Measurements from ENCODE around the gene PTPRD.

PTPRD gene

GRCh38 chr9:8447601-8448000 lies 2165.2 kb downstream of the PTPRD start:
- in situ Hi-C loops (cut with MboI; ENCODE audit: low sequenced_read_pairs) = no loop called here

- in situ Hi-C loops (cut with MboI; ENCODE audit: low sequenced_read_pairs) = no loop called here
These were observed 2174.9 kb downstream of the PTPRD start for GRCh38 chr9:8437876-8438275.

- in situ Hi-C loops (cut with MboI; ENCODE audit: low sequenced_read_pairs) = no loop called here
These were observed 2175.5 kb downstream of the PTPRD start for GRCh38 chr9:8437259-8437658.

GRCh38 chr9:8436786-8437185 lies 2176.0 kb downstream of the PTPRD start:
- in situ Hi-C loops (cut with MboI; ENCODE audit: low sequenced_read_pairs) = no loop called here

GRCh38 chr9:8434621-8435020 lies 2178.2 kb downstream of the PTPRD start:
- in situ Hi-C loops (cut with MboI; ENCODE audit: low sequenced_read_pairs) = no loop called here

GRCh38 chr9:8432224-8432623 lies 2180.6 kb downstream of the PTPRD start:
- in situ Hi-C loops (cut with MboI; ENCODE audit: low sequenced_read_pairs) = no loop called here

GRCh38 chr9:8431505-8431904 lies 2181.3 kb downstream of the PTPRD start:
- in situ Hi-C loops (cut with MboI; ENCODE audit: low sequenced_read_pairs) = no loop called here

GRCh38 chr9:8430945-8431344 lies 2181.9 kb downstream of the PTPRD start:
- in situ Hi-C loops (cut with MboI; ENCODE audit: low sequenced_read_pairs) = no loop called here

GRCh38 chr9:8429768-8430167 lies 2183.0 kb downstream of the PTPRD start:
- in situ Hi-C loops (cut with MboI; ENCODE audit: low sequenced_read_pairs) = no loop called here

- in situ Hi-C loops (cut with MboI; ENCODE audit: low sequenced_read_pairs) = no loop called here
These were observed 2183.6 kb downstream of the PTPRD start for GRCh38 chr9:8429157-8429556.

- in situ Hi-C loops (cut with MboI; ENCODE audit: low sequenced_read_pairs) = no loop called here
These were observed 2184.4 kb downstream of the PTPRD start for GRCh38 chr9:8428389-8428788.

- in situ Hi-C loops (cut with MboI; ENCODE audit: low sequenced_read_pairs) = no loop called here
These were observed 2187.9 kb downstream of the PTPRD start for GRCh38 chr9:8424786-8425410.

GRCh38 chr9:8420416-8420815 lies 2192.4 kb downstream of the PTPRD start:
- in situ Hi-C loops (cut with MboI; ENCODE audit: low sequenced_read_pairs) = no loop called here

- in situ Hi-C loops (cut with MboI; ENCODE audit: low sequenced_read_pairs) = no loop called here
These were observed 2193.1 kb downstream of the PTPRD start for GRCh38 chr9:8419596-8420275.

- in situ Hi-C loops (cut with MboI; ENCODE audit: low sequenced_read_pairs) = no loop called here
These were observed 2195.5 kb downstream of the PTPRD start for GRCh38 chr9:8417341-8417740.

GRCh38 chr9:8412327-8412726 lies 2200.5 kb downstream of the PTPRD start:
- in situ Hi-C loops (cut with MboI; ENCODE audit: low sequenced_read_pairs) = no loop called here

- in situ Hi-C loops (cut with MboI; ENCODE audit: low sequenced_read_pairs) = no loop called here
These were observed 2204.1 kb downstream of the PTPRD start for GRCh38 chr9:8408575-8409190.

GRCh38 chr9:8401961-8402705 lies 2210.7 kb downstream of the PTPRD start:
- in situ Hi-C loops (cut with MboI; ENCODE audit: low sequenced_read_pairs) = no loop called here

- in situ Hi-C loops (cut with MboI; ENCODE audit: low sequenced_read_pairs) = no loop called here
These were observed 2212.4 kb downstream of the PTPRD start for GRCh38 chr9:8400378-8400777.

- in situ Hi-C loops (cut with MboI; ENCODE audit: low sequenced_read_pairs) = no loop called here
These were observed 2217.8 kb downstream of the PTPRD start for GRCh38 chr9:8395022-8395421.

- in situ Hi-C loops (cut with MboI; ENCODE audit: low sequenced_read_pairs) = no loop called here
These were observed 2218.5 kb downstream of the PTPRD start for GRCh38 chr9:8394341-8394740.

GRCh38 chr9:8392866-8393265 lies 2219.9 kb downstream of the PTPRD start:
- in situ Hi-C loops (cut with MboI; ENCODE audit: low sequenced_read_pairs) = no loop called here
